HG03521 (cell line): ENCODE data around the gene EGFR.

Experiments used
- ATAC-seq: cut with Tn5 transposase; IDR thresholded peaks from one replicate; pipeline ENCODE4 v1.9.1; 2021; ENCODE audit warnings: mild to moderate bottlenecking, moderate library complexity; ENCODE audit not compliant: unreplicated experiment

Gene EGFR

GRCh38 chr7:55006499-55006898, 12.3 kb upstream of the EGFR start:
- ATAC-seq, result no peak

GRCh38 chr7:55013851-55014250, 5.0 kb upstream of the EGFR start:
- ATAC-seq, result no peak

- ATAC-seq, result no peak
Observed at GRCh38 chr7:55016061-55016745, 2.6 kb upstream of the EGFR start.

GRCh38 chr7:55016746-55017090, 2.1 kb upstream of the EGFR start:
- no peak for ATAC-seq

- ATAC-seq, result no peak
Observed at GRCh38 chr7:55017841-55018240, 976 bp upstream of the EGFR start.

- no peak for ATAC-seq
Observed at GRCh38 chr7:55019191-55019690, 424 bp downstream of the EGFR start.

GRCh38 chr7:55019691-55020465, 1.1 kb downstream of the EGFR start:
- no peak for ATAC-seq

GRCh38 chr7:55020466-55020871, 1.7 kb downstream of the EGFR start:
- no peak for ATAC-seq

- no peak for ATAC-seq
Observed at GRCh38 chr7:55021053-55021452, 2.2 kb downstream of the EGFR start.

- no peak for ATAC-seq
Observed at GRCh38 chr7:55022002-55022985, 3.5 kb downstream of the EGFR start.

- no peak for ATAC-seq
Observed at GRCh38 chr7:55023841-55024505, 5.2 kb downstream of the EGFR start.

- no peak for ATAC-seq
Observed at GRCh38 chr7:55024776-55025175, 6.0 kb downstream of the EGFR start.

GRCh38 chr7:55026086-55026790, 7.4 kb downstream of the EGFR start:
- ATAC-seq, result no peak

- ATAC-seq, result no peak
Observed at GRCh38 chr7:55026867-55027490, 8.2 kb downstream of the EGFR start.

- ATAC-seq, result no peak
Observed at GRCh38 chr7:55028011-55028410, 9.2 kb downstream of the EGFR start.

GRCh38 chr7:55030314-55030713, 11.5 kb downstream of the EGFR start:
- ATAC-seq, result no peak

- no peak for ATAC-seq
Observed at GRCh38 chr7:55031075-55031474, 12.3 kb downstream of the EGFR start.

GRCh38 chr7:55032069-55032699, 13.4 kb downstream of the EGFR start:
- no peak for ATAC-seq

GRCh38 chr7:55033236-55033846, 14.5 kb downstream of the EGFR start:
- ATAC-seq, result no peak
